Skeletal muscle tissue (tissue), 4 donors: ENCODE results near the gene TPST1. TPM values are rescaled to one million over a fixed set of nuclear protein-coding genes. Genes with fewer than 3 reads are reported as not detected.

Experiments used
- H3K27ac ChIP-seq: one replicate; pipeline ENCODE4 v1.7.0; 2013; ENCODE audit warnings: mild to moderate bottlenecking, low read depth, low read length, inconsistent platforms
- H3K27me3 ChIP-seq, 3 donors: one replicate each; pipeline ENCODE4 v1.7.0; 2013; ENCODE audit warnings: low read length in 3 of 3; ENCODE audit not compliant: control insufficient read depth in 3 of 3, insufficient read depth in 3 of 3
- H3K36me3 ChIP-seq, 3 donors: one replicate each; pipeline ENCODE4 v1.7.0; 2013; ENCODE audit warnings: low read length in 3 of 3; ENCODE audit not compliant: control insufficient read depth in 3 of 3, insufficient read depth in 3 of 3
- H3K4me1 ChIP-seq, 3 donors: one replicate each; pipeline ENCODE4 v1.7.0; 2013; ENCODE audit warnings: low read length in 3 of 3, mild to moderate bottlenecking in 3 of 3; ENCODE audit not compliant: control insufficient read depth in 3 of 3, insufficient read depth in 3 of 3
- H3K4me3 ChIP-seq, 3 donors: one replicate each; pipeline ENCODE4 v1.7.0; 2013; ENCODE audit warnings: low read length in 3 of 3
- H3K9ac ChIP-seq, 3 donors: one replicate each; pipeline ENCODE4 v1.7.0; 2013; ENCODE audit warnings: low read length in 3 of 3, mild to moderate bottlenecking in 3 of 3, moderate library complexity in 2 of 3, low read depth in 1 of 3
- H3K9me3 ChIP-seq, 3 donors: one replicate each; pipeline ENCODE4 v1.7.0; 2013; ENCODE audit warnings: low read length in 3 of 3; ENCODE audit not compliant: control insufficient read depth in 3 of 3
- total RNA-seq: library from RNA; depleted of rRNA; stranded (reverse); fragments of >200 nt; gene quantifications from one replicate; pipeline ENCODE4 v1.2.3, GENCODE V29; 2014
- donor health status: Osteomylitis.

TPST1 gene
- total RNA-seq, 1 donor from 2014 or later, result 39.7 TPM

GRCh38 chr7:66255534-66256100, 50.5 kb downstream of the TPST1 start:
- no peaks in the 10 kb centered on the region for H3K4me1 ChIP-seq
- H3K9ac ChIP-seq, result no peak overlapping the region
- H3K9me3 ChIP-seq, result no peaks in the 10 kb centered on the region
- H3K27ac ChIP-seq, result no peak overlapping the region
- no peaks in the 10 kb centered on the region for H3K36me3 ChIP-seq
- H3K27me3 ChIP-seq, result no peaks in the 10 kb centered on the region
- no peak overlapping the region for H3K4me3 ChIP-seq

GRCh38 chr7:66256281-66256680, 51.1 kb downstream of the TPST1 start:
- Histone ChIP-seq H3K4me1 (peaks cover 0 to 3% (median 0%) of the 10 kb centered on the region in 3 donors), H3K9me3 (no peaks in the 10 kb centered on the region), H3K27ac (no peak overlapping the region), H3K36me3 (no peaks in the 10 kb centered on the region), H3K27me3 (no peaks in the 10 kb centered on the region), H3K9ac (no peak overlapping the region), H3K4me3 (no peak overlapping the region)

GRCh38 chr7:66257481-66257880, 52.3 kb downstream of the TPST1 start:
- Histone ChIP-seq H3K9me3 (no peaks in the 10 kb centered on the region), H3K9ac (no peak overlapping the region), H3K27ac (no peak overlapping the region), H3K4me1 (peaks cover 0 to 3% (median 0%) of the 10 kb centered on the region in 3 donors), H3K36me3 (no peaks in the 10 kb centered on the region), H3K4me3 (no peak overlapping the region), H3K27me3 (no peaks in the 10 kb centered on the region)

GRCh38 chr7:66258409-66258808, 53.3 kb downstream of the TPST1 start:
- Histone ChIP-seq H3K9me3 (no peaks in the 10 kb centered on the region), H3K27me3 (no peaks in the 10 kb centered on the region), H3K9ac (no peak overlapping the region), H3K27ac (peak overlapping the region; percentile 13), H3K36me3 (no peaks in the 10 kb centered on the region), H3K4me1 (peaks cover 0 to 3% (median 0%) of the 10 kb centered on the region in 3 donors), H3K4me3 (no peak overlapping the region)

GRCh38 chr7:66261941-66262340, 56.8 kb downstream of the TPST1 start:
- no peak overlapping the region for H3K4me3 ChIP-seq
- no peaks in the 10 kb centered on the region for H3K27me3 ChIP-seq
- H3K4me1 ChIP-seq, result peaks cover 0 to 3% (median 0%) of the 10 kb centered on the region in 3 donors
- no peaks in the 10 kb centered on the region for H3K36me3 ChIP-seq
- H3K27ac ChIP-seq, result no peak overlapping the region
- H3K9me3 ChIP-seq, result peaks cover 0 to 7% (median 7%) of the 10 kb centered on the region in 3 donors
- no peak overlapping the region for H3K9ac ChIP-seq

- Histone ChIP-seq H3K27ac (no peak overlapping the region), H3K27me3 (no peaks in the 10 kb centered on the region), H3K9me3 (peaks cover 0 to 7% (median 7%) of the 10 kb centered on the region in 3 donors), H3K4me1 (peaks cover 0 to 3% (median 0%) of the 10 kb centered on the region in 3 donors), H3K9ac (no peak overlapping the region), H3K4me3 (no peak overlapping the region), H3K36me3 (no peaks in the 10 kb centered on the region)
Measured at GRCh38 chr7:66263936-66264335, 58.8 kb downstream of the TPST1 start.

- Histone ChIP-seq H3K9ac (no peak overlapping the region), H3K4me3 (no peak overlapping the region), H3K4me1 (peaks cover 0 to 3% (median 0%) of the 10 kb centered on the region in 3 donors)
Measured at GRCh38 chr7:66265566-66265965, 60.4 kb downstream of the TPST1 start.

GRCh38 chr7:66267249-66267648, 62.1 kb downstream of the TPST1 start:
- Histone ChIP-seq H3K27me3 (no peaks in the 10 kb centered on the region), H3K9me3 (peaks cover 0 to 7% (median 7%) of the 10 kb centered on the region in 3 donors), H3K27ac (no peak overlapping the region), H3K9ac (no peak overlapping the region), H3K4me1 (no peaks in the 10 kb centered on the region), H3K36me3 (no peaks in the 10 kb centered on the region), H3K4me3 (no peak overlapping the region)

More at GRCh38 chr7:66265566-66265965, 60.4 kb downstream of the TPST1 start:
- Histone ChIP-seq H3K27me3 (no peaks in the 10 kb centered on the region), H3K9me3 (peaks cover 0 to 7% (median 7%) of the 10 kb centered on the region in 3 donors), H3K27ac (no peak overlapping the region), H3K36me3 (no peaks in the 10 kb centered on the region)

- H3K9ac ChIP-seq, result no peak overlapping the region
- no peaks in the 10 kb centered on the region for H3K4me1 ChIP-seq
- no peak overlapping the region for H3K27ac ChIP-seq
Measured at GRCh38 chr7:66269978-66270377, 64.8 kb downstream of the TPST1 start.

GRCh38 chr7:66272321-66272720, 67.2 kb downstream of the TPST1 start:
- H3K4me1 ChIP-seq, result no peaks in the 10 kb centered on the region

More at GRCh38 chr7:66269978-66270377, 64.8 kb downstream of the TPST1 start:
- no peak overlapping the region for H3K4me3 ChIP-seq
- peaks cover 0 to 6% (median 5%) of the 10 kb centered on the region in 3 donors for H3K9me3 ChIP-seq
- no peaks in the 10 kb centered on the region for H3K27me3 ChIP-seq
- H3K36me3 ChIP-seq, result no peaks in the 10 kb centered on the region

More at GRCh38 chr7:66272321-66272720, 67.2 kb downstream of the TPST1 start:
- no peak overlapping the region for H3K4me3 ChIP-seq
- H3K9me3 ChIP-seq, result no peaks in the 10 kb centered on the region
- H3K36me3 ChIP-seq, result no peaks in the 10 kb centered on the region
- no peak overlapping the region for H3K27ac ChIP-seq
- no peaks in the 10 kb centered on the region for H3K27me3 ChIP-seq
- H3K9ac ChIP-seq, result no peak overlapping the region
